Pancreas (tissue), 10 donors: ENCODE data around the gene ODAD3. TPM values are rescaled to one million over a fixed set of nuclear protein-coding genes. Genes with fewer than 3 reads are reported as not detected.
"Not testable (repeated sequence)": the region's sequence is repeated elsewhere in the genome, so short reads cannot be mapped to it uniquely, and the experiment has no call there.

Experiments
- ATAC-seq, 4 donors: fragments of 200-7000 bp; cut with Tn5 transposase; one replicate each; pipeline versions ENCODE4 v1.8.0 to v1.9.1; 2020; ENCODE audit warnings: mild to moderate bottlenecking in 4 of 4, moderate library complexity in 4 of 4
- DNase-seq, 6 donors: peaks; one replicate each; pipeline ENCODE4 v3.0.0-alpha.2; 2020
- FAIRE-seq: peaks from 2 replicates; lab custom pipeline; 2012; peaks lifted over from hg19 to GRCh38; lab: Jason Lieb, UNC
- H3K27ac ChIP-seq, 4 donors: fragments of 200-600 bp; sonication (generic); 1 replicate in 3 of 4; 2 replicates in 1 of 4; pipeline versions ENCODE4 v1.5.0 to v1.8.0; 2020
- H3K27me3 ChIP-seq, 4 donors: fragments of 200-600 bp; one replicate each; pipeline ENCODE4 v1.8.0; 2021
- H3K36me3 ChIP-seq, 3 donors: fragments of 200-600 bp; sonication (generic) in 1 of 3; one replicate each; pipeline versions ENCODE4 v1.5.0 to v1.8.0; 2020 to 2021
- H3K4me1 ChIP-seq, 3 donors: fragments of 200-600 bp; one replicate each; pipeline ENCODE4 v1.8.0; 2021
- H3K4me3 ChIP-seq, 4 donors: fragments of 200-600 bp; sonication (generic) in 2 of 4; one replicate each; pipeline versions ENCODE4 v1.5.0 to v1.8.0; 2020 to 2021
- H3K9me3 ChIP-seq, 4 donors: fragments of 200-600 bp; one replicate each; pipeline ENCODE4 v1.8.0; 2021
- CTCF ChIP-seq, 4 donors: fragments of 200-600 bp; sonication (generic) in 3 of 4; IDR thresholded peaks; one replicate each; pipeline versions ENCODE4 v1.5.0 to v1.8.0; 2021; ENCODE audit warnings: antibody characterized with exemption in 4 of 4
- WGBS, 2 donors: extraction: QIAGEN DNeasy Blood & Tissue Kit; methylation state at CpG; one replicate each; pipeline ENCODE4 v1.1.7; 2013; 5-methylcytosine and 5-hydroxymethylcytosine counted together
- intact Hi-C, 3 donors: fragments of 100-400 bp; cut with DNase I; formaldehyde crosslinking; loops; one replicate each; pipeline versions ENCODE4 v1.11.1 to v1.14.2; 2022
- polyA plus RNA-seq, 2 donors: library from polyadenylated mRNA; stranded (reverse); fragments of 200-250 nt; gene quantifications; one replicate each; pipeline ENCODE4 v1.2.3, GENCODE V29; 2013
- total RNA-seq, 6 donors: library from RNA; stranded (reverse); fragmentation: NEBNext Ultra II Directional in 4 of 6; extraction: Animal tissue kit (Norgen Biotek cat#: 25700) in 4 of 6; gene quantifications; one replicate each; pipeline versions ENCODE4 v1.2.1 to v1.2.4, GENCODE V29; 2021 to 2023
- donor health status: healthy with polysubstance abuse.
- donor health status: DM: no; HTN: no; CAD: no; lungs with moderate emphysema.
- donor health status: DM: no; HTN: no; CAD: no.
- donor health status: control.
- donor health status: control.
- donor health status: Bipolar disorder and iron deficiency.
- donor health status: DM: yes; HTN: yes; CAD: no.
- donor health status: DM: no; HTN: no; CAD: no.
- donor health status: DM: no; HTN: no; CAD: no.
- donor health status: DM: yes; HTN: yes; CAD: no.

Gene ODAD3
- total and polyA plus RNA-seq, 8 donors = 0.13 to 1.8 (median 0.38) TPM

- no peak overlapping the region for H3K4me3 ChIP-seq
- no peak overlapping the region for H3K27ac ChIP-seq
- DNase-seq = no peak
- H3K36me3 ChIP-seq = no peaks in the 10 kb centered on the region
- no peak for TF ChIP-seq CTCF (IDR thresholded peaks at IDR 0.05)
- no peaks in the 10 kb centered on the region for H3K9me3 ChIP-seq
- WGBS, 2 donors = 32 to 37% methylated on average over 8 of the region's 8 CpGs
- no peaks in the 10 kb centered on the region for H3K27me3 ChIP-seq
- intact Hi-C loops = no loop called here
- FAIRE-seq = no peak
- H3K4me1 ChIP-seq = no peaks in the 10 kb centered on the region
- ATAC-seq = no peak
These were observed 30.7 kb upstream of the ODAD3 start for GRCh38 chr19:11465600-11465999.

DNA sequence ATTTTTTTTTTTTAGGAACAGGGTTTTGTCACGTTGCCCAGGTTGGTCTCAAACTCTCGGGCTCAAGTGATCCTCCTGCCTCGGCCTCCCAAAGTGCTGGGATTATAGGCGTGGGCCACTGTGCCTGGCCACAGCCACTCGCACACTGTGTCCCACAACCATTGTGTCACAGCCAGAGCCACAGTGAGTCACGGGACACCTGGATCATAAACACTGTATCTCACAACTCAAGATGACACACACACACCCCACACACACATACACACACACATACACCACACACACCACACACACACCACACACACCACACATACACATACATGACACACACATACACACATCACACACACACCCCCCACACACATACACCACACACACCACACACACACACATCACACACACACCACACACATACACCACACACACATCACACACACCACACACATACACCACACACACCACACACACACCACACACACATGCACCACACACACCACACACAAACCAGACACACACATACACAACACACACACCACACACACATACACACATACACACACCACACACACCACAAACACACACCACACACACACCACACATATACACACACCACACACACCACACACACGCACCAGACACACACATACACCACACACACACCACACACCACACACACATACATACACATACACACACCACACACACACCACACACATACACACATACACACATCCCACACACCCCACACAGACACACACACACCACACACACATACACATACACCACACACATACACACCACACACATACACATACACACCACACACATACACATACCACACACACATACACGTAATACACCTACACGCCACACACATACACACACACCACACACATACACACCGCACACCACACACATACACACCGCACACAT, 29.7 kb upstream of the ODAD3 start:
- 80 to 83% methylated on average over 11 of the region's 11 CpGs for WGBS, 2 donors
- TF ChIP-seq CTCF (IDR thresholded peaks at IDR 0.05) = no peak
- H3K9me3 ChIP-seq = no peaks in the 10 kb centered on the region
- ATAC-seq (no peak), DNase-seq (no peak), FAIRE-seq (no peak)
- H3K4me3 ChIP-seq = no peak overlapping the region
- H3K4me1 ChIP-seq = no peaks in the 10 kb centered on the region
- no peak overlapping the region for H3K27ac ChIP-seq
- no peaks in the 10 kb centered on the region for H3K27me3 ChIP-seq
- H3K36me3 ChIP-seq = no peaks in the 10 kb centered on the region
- intact Hi-C loops = no loop called here

DNA sequence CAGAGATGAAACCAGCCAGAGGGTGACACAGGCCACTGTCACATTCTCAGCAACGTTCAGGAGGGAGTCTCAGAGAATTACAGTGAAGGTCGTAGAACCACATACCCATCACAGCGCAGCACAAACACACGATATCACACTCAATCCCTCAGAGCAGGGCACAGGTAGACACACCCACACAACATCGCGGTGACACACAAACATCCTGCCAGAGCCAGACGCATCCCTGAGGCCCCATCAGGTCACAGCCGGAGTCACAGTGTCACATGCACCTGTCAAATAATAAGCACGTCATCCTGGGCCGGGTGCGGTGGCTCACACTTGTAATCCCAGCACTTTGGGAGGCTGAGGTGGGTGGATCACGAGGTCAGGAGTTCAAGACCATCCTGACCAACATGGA, 28.5 kb upstream of the ODAD3 start:
- no peaks in the 10 kb centered on the region for H3K4me1 ChIP-seq
- no peak for TF ChIP-seq CTCF (IDR thresholded peaks at IDR 0.05)
- WGBS, 2 donors = 66% methylated on average over 12 of the region's 12 CpGs
- intact Hi-C loops = no loop called here
- DNase-seq = no peak
- no peak overlapping the region for H3K27ac ChIP-seq
- no peaks in the 10 kb centered on the region for H3K9me3 ChIP-seq
- H3K27me3 ChIP-seq = no peaks in the 10 kb centered on the region
- ATAC-seq = no peak
- FAIRE-seq = no peak
- H3K4me3 ChIP-seq = no peak overlapping the region
- H3K36me3 ChIP-seq = no peaks in the 10 kb centered on the region

DNA sequence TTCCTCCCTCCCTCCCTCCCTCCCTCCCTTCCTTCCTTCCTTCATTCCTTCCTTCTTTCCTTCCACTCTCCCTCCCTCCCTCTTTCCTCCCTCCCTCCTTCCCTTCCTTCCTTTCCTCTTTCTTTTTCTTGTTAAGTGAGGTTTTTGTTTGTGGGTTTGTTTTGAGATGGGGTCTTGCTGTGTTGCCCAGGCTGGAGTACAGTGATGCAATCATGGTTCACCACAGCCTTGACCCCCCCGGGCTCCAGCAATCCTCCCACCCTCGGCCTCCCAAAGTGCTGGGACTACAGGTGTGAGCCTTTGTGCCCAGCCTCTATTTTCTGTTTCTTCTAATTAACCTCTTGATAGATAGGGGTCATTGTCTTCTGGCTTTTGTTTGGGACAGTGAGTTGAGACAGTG, 26.5 kb upstream of the ODAD3 start:
- DNase-seq (no peak), FAIRE-seq (no peak), ATAC-seq (no peak)
- no peaks in the 10 kb centered on the region for H3K4me1 ChIP-seq
- no peak overlapping the region for H3K27ac ChIP-seq
- H3K27me3 ChIP-seq = no peaks in the 10 kb centered on the region
- no peaks in the 10 kb centered on the region for H3K9me3 ChIP-seq
- no peak overlapping the region for H3K4me3 ChIP-seq
- H3K36me3 ChIP-seq = no peaks in the 10 kb centered on the region
- TF ChIP-seq CTCF (IDR thresholded peaks at IDR 0.05) = no peak
- WGBS, 2 donors = 42 to 62% methylated on average over 2 of the region's 2 CpGs
- intact Hi-C loops = no loop called here

DNA sequence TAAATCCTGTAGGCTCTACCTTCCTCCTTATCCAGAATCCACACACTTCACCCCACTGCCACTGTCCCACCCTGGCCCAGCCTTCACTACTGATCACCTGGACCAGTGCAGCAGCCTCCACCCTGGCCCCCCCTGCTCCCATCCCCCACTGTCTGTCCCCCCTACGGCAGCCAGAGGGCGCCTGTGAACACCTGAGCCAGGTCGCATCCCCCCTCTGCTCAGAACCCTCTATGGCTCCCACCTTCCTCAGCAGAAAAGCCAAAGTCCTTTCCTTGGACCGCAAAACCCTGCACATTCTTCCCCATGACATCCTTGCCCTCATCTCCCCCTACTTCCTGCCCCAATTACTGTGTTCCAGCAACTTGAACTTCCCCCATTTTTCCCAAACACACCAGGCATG, 25.3 kb upstream of the ODAD3 start:
- ATAC-seq = no peak
- H3K27ac ChIP-seq = no peak overlapping the region
- H3K9me3 ChIP-seq = no peaks in the 10 kb centered on the region
- DNase-seq = no peak
- no peak for TF ChIP-seq CTCF (IDR thresholded peaks at IDR 0.05)
- no peaks in the 10 kb centered on the region for H3K4me1 ChIP-seq
- intact Hi-C loops = no loop called here
- no peaks in the 10 kb centered on the region for H3K36me3 ChIP-seq
- H3K4me3 ChIP-seq = no peak overlapping the region
- 47% methylated on average over 4 of the region's 4 CpGs for WGBS, 2 donors
- no peaks in the 10 kb centered on the region for H3K27me3 ChIP-seq
- no peak for FAIRE-seq

DNA sequence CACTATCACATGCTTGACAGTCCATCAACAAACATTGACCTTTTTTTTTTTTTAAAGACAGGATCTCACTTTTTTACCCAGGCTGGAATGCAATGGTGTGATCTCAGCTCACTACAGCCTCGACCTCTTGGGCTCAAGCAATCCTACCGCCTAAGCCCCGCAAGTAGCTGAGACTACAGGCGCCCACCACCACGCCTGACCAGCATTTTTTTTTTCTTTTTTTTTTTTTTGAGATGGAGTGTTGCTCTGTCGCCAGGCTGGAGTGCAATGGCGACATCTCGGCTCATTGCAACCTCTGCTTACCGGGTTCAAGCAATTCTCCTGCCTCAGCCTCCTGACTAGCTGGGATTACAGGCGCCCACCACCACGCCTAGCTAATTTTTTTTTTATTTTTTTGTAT, 24.0 kb upstream of the ODAD3 start:
- H3K36me3 ChIP-seq, ATAC-seq, H3K4me1 ChIP-seq, intact Hi-C loops, DNase-seq, H3K27ac ChIP-seq, H3K27me3 ChIP-seq, H3K9me3 ChIP-seq, H3K4me3 ChIP-seq, FAIRE-seq: not testable (repeated sequence)
- WGBS, 2 donors = 67 to 74% methylated on average over 11 of the region's 11 CpGs
